Upper lobe of left lung (tissue), 4 donors: ENCODE data around the gene RBPJ.

Source experiments
- POLR2A ChIP-seq, 4 donors: fragments of 450-650 bp; IDR thresholded peaks; one replicate each; pipeline ENCODE4 v1.5.1; 2016 to 2017; ENCODE audit warnings: antibody characterized with exemption in 4 of 4, mild to moderate bottlenecking in 2 of 4
- POLR2AphosphoS5 ChIP-seq, 2 donors: sonication (generic); formaldehyde crosslinking; IDR thresholded peaks; one replicate each; pipeline ENCODE4 v1.5.1; 2017; ENCODE audit warnings: antibody characterized with exemption in 2 of 2
- TF ChIP-seq, protein P1 (sequence below), 6 experiments: fragments of 450-650 bp in 4 of 6; fragments of 200-600 bp in 2 of 6; sonication (generic) in 2 of 6; IDR thresholded peaks; one replicate each; pipeline ENCODE4 v1.5.1; 2016 to 2019; ENCODE audit warnings: antibody characterized with exemption in 6 of 6

DNA sequence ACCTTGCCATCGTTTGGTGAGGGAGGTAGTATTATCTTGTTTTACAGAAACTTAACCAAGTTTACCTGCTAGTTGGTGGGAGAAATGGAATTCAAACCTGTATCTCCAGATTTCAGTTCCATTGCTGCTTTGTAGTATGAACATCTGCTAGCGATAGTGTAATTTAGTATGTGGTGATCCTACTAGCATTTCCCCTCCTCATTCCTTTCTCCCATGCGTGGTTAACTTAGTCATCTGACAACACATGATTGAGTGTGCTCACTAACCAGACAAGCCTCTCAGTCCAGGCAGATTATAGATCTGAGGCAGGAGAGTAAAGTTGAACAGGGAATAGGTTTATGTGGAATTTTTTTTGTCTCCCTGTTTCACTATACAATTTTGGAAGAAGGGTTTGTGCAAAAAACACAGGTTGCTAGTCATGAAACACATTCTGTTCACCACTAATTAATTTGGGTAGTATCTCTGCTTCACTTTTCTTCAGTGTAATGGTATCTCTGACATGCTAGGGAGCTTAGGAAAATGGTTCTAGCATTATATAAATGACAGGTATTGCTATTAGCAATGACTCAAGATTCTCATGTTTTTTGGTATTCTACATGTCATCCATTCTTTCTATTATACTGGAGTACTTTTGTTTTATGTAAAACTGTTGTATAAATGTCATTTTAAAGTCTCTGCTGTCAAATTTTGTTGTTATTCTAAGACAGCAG is 21.7 kb downstream of the RBPJ start:
- TF ChIP-seq POLR2A (IDR thresholded peaks at IDR 0.05), result no peak
- TF ChIP-seq, protein P1, sequence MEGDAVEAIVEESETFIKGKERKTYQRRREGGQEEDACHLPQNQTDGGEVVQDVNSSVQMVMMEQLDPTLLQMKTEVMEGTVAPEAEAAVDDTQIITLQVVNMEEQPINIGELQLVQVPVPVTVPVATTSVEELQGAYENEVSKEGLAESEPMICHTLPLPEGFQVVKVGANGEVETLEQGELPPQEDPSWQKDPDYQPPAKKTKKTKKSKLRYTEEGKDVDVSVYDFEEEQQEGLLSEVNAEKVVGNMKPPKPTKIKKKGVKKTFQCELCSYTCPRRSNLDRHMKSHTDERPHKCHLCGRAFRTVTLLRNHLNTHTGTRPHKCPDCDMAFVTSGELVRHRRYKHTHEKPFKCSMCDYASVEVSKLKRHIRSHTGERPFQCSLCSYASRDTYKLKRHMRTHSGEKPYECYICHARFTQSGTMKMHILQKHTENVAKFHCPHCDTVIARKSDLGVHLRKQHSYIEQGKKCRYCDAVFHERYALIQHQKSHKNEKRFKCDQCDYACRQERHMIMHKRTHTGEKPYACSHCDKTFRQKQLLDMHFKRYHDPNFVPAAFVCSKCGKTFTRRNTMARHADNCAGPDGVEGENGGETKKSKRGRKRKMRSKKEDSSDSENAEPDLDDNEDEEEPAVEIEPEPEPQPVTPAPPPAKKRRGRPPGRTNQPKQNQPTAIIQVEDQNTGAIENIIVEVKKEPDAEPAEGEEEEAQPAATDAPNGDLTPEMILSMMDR (IDR thresholded peaks at IDR 0.05), result no peak
- no peak for TF ChIP-seq POLR2AphosphoS5 (IDR thresholded peaks at IDR 0.05)
